Right lobe of liver (tissue), 6 donors: Measurements from ENCODE around the gene CSGALNACT2. TPM values are rescaled to one million over a fixed set of nuclear protein-coding genes. Genes with fewer than 3 reads are reported as not detected.

Source experiments
- ATAC-seq, 4 donors: fragments of 200-7000 bp; cut with Tn5 transposase; one replicate each; pipeline ENCODE4 v1.9.1; 2020; ENCODE audit warnings: mild to moderate bottlenecking in 4 of 4, moderate library complexity in 4 of 4
- DNase-seq, 3 donors: peaks; one replicate each; pipeline ENCODE4 v3.0.0-alpha.2; 2020
- H3K27ac ChIP-seq, 3 donors: fragments of 200-600 bp; one replicate each; pipeline ENCODE4 v1.8.0; 2022
- H3K27me3 ChIP-seq, 2 donors: fragments of 200-600 bp; one replicate each; pipeline ENCODE4 v1.8.0; 2022
- H3K36me3 ChIP-seq, 4 donors: fragments of 200-600 bp; sonication (generic) in 1 of 4; one replicate each; pipeline versions ENCODE4 v1.5.1 to v1.8.0; 2017 to 2022; ENCODE audit warnings: control low read depth in 1 of 4
- H3K4me1 ChIP-seq, 4 donors: fragments of 200-600 bp; sonication (generic) in 1 of 4; one replicate each; pipeline versions ENCODE4 v1.5.1 to v1.8.0; 2017 to 2022; ENCODE audit warnings: control low read depth in 1 of 4
- H3K4me3 ChIP-seq, 3 donors: fragments of 200-600 bp; one replicate each; pipeline ENCODE4 v1.8.0; 2022
- H3K9me3 ChIP-seq, 4 donors: fragments of 200-600 bp; sonication (generic) in 1 of 4; one replicate each; pipeline versions ENCODE4 v1.5.1 to v1.8.0; 2017 to 2022; ENCODE audit warnings: control low read depth in 1 of 4
- CTCF ChIP-seq, 4 donors: fragments of 200-600 bp in 3 of 4; fragments of 450-650 bp in 1 of 4; IDR thresholded peaks; one replicate each; pipeline versions ENCODE4 v1.5.1 to v1.8.0; 2016 to 2022; ENCODE audit warnings: antibody characterized with exemption in 4 of 4, mild to moderate bottlenecking in 2 of 4
- POLR2A ChIP-seq: fragments of 450-650 bp; IDR thresholded peaks from one replicate; pipeline ENCODE4 v1.6.1; 2017; ENCODE audit warnings: antibody characterized with exemption, mild to moderate bottlenecking
- WGBS: methylation state at CpG from one replicate; pipeline ENCODE4 v1.1.6; 2018; ENCODE audit warnings: low coverage, low lambda C conversion rate; ENCODE audit not compliant: insufficient coverage; ENCODE audit errors: missing lambda C conversion rate; 5-methylcytosine and 5-hydroxymethylcytosine counted together
- intact Hi-C, 2 donors: fragments of 100-400 bp; cut with DNase I; formaldehyde crosslinking; loops; one replicate each; pipeline versions ENCODE4 v1.11.2 to v1.14.1; 2022
- total RNA-seq, 6 experiments: library from RNA; depleted of rRNA in 2 of 6; stranded (reverse); fragments of >200 nt in 2 of 6; fragmentation: NEBNext Ultra II Directional in 3 of 6; extraction: Animal tissue kit (Norgen Biotek cat#: 25700) in 3 of 6; gene quantifications; one replicate each; pipeline versions ENCODE4 v1.1.0 to v1.2.4, GENCODE V29; 2016 to 2023
- donor health status: DM: no; HTN: yes; CAD: no.
- donor health status: DM: no; HTN: no; CAD: no.
- donor health status: DM: no; HTN: no; CAD: no.
- donor health status: DM: no; HTN: yes; CAD: no.
- donor health status: DM: no; HTN: yes; CAD: no.

Gene CSGALNACT2
- total RNA-seq, 6 experiments from 2014 or later, result 5.4 to 11.1 (median 8.3) TPM

- WGBS, result 76% methylated on average over 9 of the region's 19 CpGs
- Histone ChIP-seq H3K9me3 (no peaks in the 10 kb centered on the region), H3K4me1 (no peaks in the 10 kb centered on the region), H3K27ac (no peak overlapping the region), H3K4me3 (no peak overlapping the region), H3K36me3 (no peaks in the 10 kb centered on the region), H3K27me3 (no peaks in the 10 kb centered on the region)
- intact Hi-C loops, result no loop called here
- ATAC-seq (no peak), DNase-seq (peak; percentile 22 to 37 (median 31))
- TF ChIP-seq POLR2A, result no peak
- TF ChIP-seq CTCF (IDR thresholded peaks at IDR 0.05), result no peak
Measured at GRCh38 chr10:43221419-43222209, 83.4 kb downstream of the CSGALNACT2 start.

GRCh38 chr10:43222210-43222720 is 84.0 kb downstream of the CSGALNACT2 start:
- ATAC-seq, result no peak
- H3K36me3 ChIP-seq, result no peaks in the 10 kb centered on the region
- no peak overlapping the region for H3K27ac ChIP-seq
- no peak overlapping the region for H3K4me3 ChIP-seq
- H3K27me3 ChIP-seq, result no peaks in the 10 kb centered on the region
- no peak for TF ChIP-seq CTCF (IDR thresholded peaks at IDR 0.05)
- no peak for TF ChIP-seq POLR2A
- intact Hi-C loops, result no loop called here
- H3K9me3 ChIP-seq, result no peaks in the 10 kb centered on the region
- WGBS, result 63% methylated on average over 3 of the region's 4 CpGs
- H3K4me1 ChIP-seq, result no peaks in the 10 kb centered on the region
- DNase-seq, result peak in 2 of 3 donors; percentile 4 to 12

DNA sequence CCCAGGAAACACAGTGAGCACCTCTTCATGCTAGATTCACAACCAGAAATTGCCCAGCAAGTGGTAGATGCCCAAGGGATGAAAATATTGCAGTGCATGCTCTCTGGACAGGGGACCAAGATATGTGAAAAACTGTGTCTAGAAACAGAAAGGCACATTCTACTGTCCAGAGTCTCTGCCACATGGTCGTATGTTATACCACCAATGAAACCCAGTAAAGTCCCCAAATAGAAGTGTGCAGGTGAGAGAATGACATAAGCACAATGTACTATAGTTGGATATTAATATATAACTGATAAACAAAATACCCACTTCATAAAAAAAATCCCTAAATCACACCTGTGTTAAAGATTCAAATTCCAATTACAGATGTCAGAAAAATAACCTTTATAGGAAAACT is 84.8 kb downstream of the CSGALNACT2 start:
- Histone ChIP-seq H3K36me3 (no peaks in the 10 kb centered on the region), H3K27ac (no peak overlapping the region), H3K9me3 (no peaks in the 10 kb centered on the region), H3K27me3 (no peaks in the 10 kb centered on the region), H3K4me3 (no peak overlapping the region), H3K4me1 (no peaks in the 10 kb centered on the region)
- TF ChIP-seq POLR2A (no peak), CTCF (IDR thresholded peaks at IDR 0.05) (no peak)
- WGBS, result 30% methylated on average over 1 of the region's 1 CpG
- intact Hi-C loops, result no loop called here
- no peak for ATAC-seq
- no peak for DNase-seq

- intact Hi-C loops, result no loop called here
- peaks cover 0 to 7% of the 10 kb centered on the region in 2 donors for H3K27me3 ChIP-seq
- H3K27ac ChIP-seq, result no peak overlapping the region
Measured at GRCh38 chr10:43224321-43224720, 86.1 kb downstream of the CSGALNACT2 start.

More at GRCh38 chr10:43224321-43224720, 86.1 kb downstream of the CSGALNACT2 start:
- Histone ChIP-seq H3K4me1 (peaks cover 0 to 2% (median 0%) of the 10 kb centered on the region in 4 donors), H3K4me3 (no peak overlapping the region), H3K9me3 (no peaks in the 10 kb centered on the region), H3K36me3 (no peaks in the 10 kb centered on the region)
- no peak for DNase-seq
- no peak for TF ChIP-seq POLR2A
- TF ChIP-seq CTCF (IDR thresholded peaks at IDR 0.05), result no peak
- no peak for ATAC-seq
- 27% methylated on average over 1 of the region's 1 CpG for WGBS
